GM23248 (cell line): ENCODE measurements around the gene SPATA7.

Source experiments
- EZH2 ChIP-seq: fragments of 200-600 bp; sonication (generic); IDR thresholded peaks from 2 replicates; pipeline ENCODE4 v1.6.1; 2018; ENCODE audit warnings: antibody characterized with exemption, mild to moderate bottlenecking; ENCODE audit not compliant: insufficient read depth, poor library complexity, severe bottlenecking
- EZH2phosphoT487 ChIP-seq: fragments of 200-600 bp; sonication (generic); IDR thresholded peaks from 2 replicates; pipeline ENCODE4 v1.6.1; 2018; ENCODE audit warnings: antibody characterized with exemption, moderate library complexity, mild to moderate bottlenecking, low read depth; ENCODE audit not compliant: insufficient read depth

- TF ChIP-seq EZH2 (no peak), EZH2phosphoT487 (no peak)
Observed at GRCh38 chr14:88424573-88424972, 39.1 kb downstream of the SPATA7 start.
